Neural cell (in vitro differentiated cells): ENCODE data around the gene CCNI. TPM values are rescaled to one million over a fixed set of nuclear protein-coding genes. Genes with fewer than 3 reads are reported as not detected.

ENCODE experiments used
- H2AFZ ChIP-seq: fragments of 200-600, 300-800 bp; sonication (generic), shearing (Covaris generic); 2 replicates; pipeline ENCODE4 v1.6.0; 2014; ENCODE audit warnings: low read depth, mild to moderate bottlenecking, antibody characterized with exemption, low read length, moderate library complexity
- H3F3A ChIP-seq: fragments of 200-600 bp; shearing (Covaris generic); 2 replicates; pipeline ENCODE4 v1.6.1; 2016; ENCODE audit warnings: mild to moderate bottlenecking, moderate library complexity, mixed read lengths, antibody characterized with exemption, low read length; ENCODE audit not compliant: insufficient read depth, poor library complexity, severe bottlenecking
- H3K27ac ChIP-seq: fragments of 200-600, 300-800 bp; sonication (generic), shearing (Covaris generic); 2 replicates; pipeline ENCODE4 v1.5.1; 2014; ENCODE audit warnings: mild to moderate bottlenecking, low read length, moderate library complexity
- H3K27me3 ChIP-seq: fragments of 300-800, 200-600 bp; sonication (generic), shearing (Covaris generic); 2 replicates; pipeline ENCODE4 v1.6.0; 2014; ENCODE audit warnings: mild to moderate bottlenecking, low read depth, low read length, moderate library complexity; ENCODE audit not compliant: insufficient read depth
- H3K36me3 ChIP-seq: fragments of 300-800, 200-600 bp; sonication (generic), shearing (Covaris generic); 2 replicates; pipeline ENCODE4 v1.5.1; 2014; ENCODE audit warnings: mild to moderate bottlenecking, antibody characterized with exemption, low read length, moderate library complexity; ENCODE audit not compliant: insufficient read depth
- H3K4me2 ChIP-seq: fragments of 300-800, 200-600 bp; sonication (generic), shearing (Covaris generic); 2 replicates; pipeline ENCODE4 v1.6.0; 2014; ENCODE audit warnings: mild to moderate bottlenecking, low read length
- H3K4me3 ChIP-seq: fragments of 300-800, 200-600 bp; sonication (generic), shearing (Covaris generic); 2 replicates; pipeline ENCODE4 v1.5.1; 2014; ENCODE audit warnings: mild to moderate bottlenecking, low read length, moderate library complexity
- H3K79me2 ChIP-seq: fragments of 200-600 bp; shearing (Covaris generic); replicated peaks from 2 replicates; pipeline ENCODE4 v1.6.0; 2014; ENCODE audit warnings: mild to moderate bottlenecking, low read length, moderate library complexity; ENCODE audit not compliant: insufficient read depth
- H3K9ac ChIP-seq: fragments of 300-800, 200-600 bp; sonication (generic), shearing (Covaris generic); 2 replicates; pipeline ENCODE4 v1.6.1; 2016; ENCODE audit warnings: mild to moderate bottlenecking, low read length, mixed read lengths
- H3K9me2 ChIP-seq: fragments of 200-600 bp; shearing (Covaris generic); 2 replicates; pipeline ENCODE4 v1.6.1; 2016; ENCODE audit warnings: mild to moderate bottlenecking, low read length, mixed read lengths; ENCODE audit not compliant: insufficient read depth
- H3K9me3 ChIP-seq: fragments of 200-600, 300-800 bp; sonication (generic), shearing (Covaris generic); 2 replicates; pipeline ENCODE4 v1.6.1; 2016; ENCODE audit warnings: mild to moderate bottlenecking, mixed run types, low read length, moderate library complexity, mixed read lengths
- H4K20me1 ChIP-seq: fragments of 200-600 bp; shearing (Covaris generic); 2 replicates; pipeline ENCODE4 v1.6.1; 2016; ENCODE audit warnings: mild to moderate bottlenecking, mixed run types; ENCODE audit not compliant: insufficient read depth
- CTCF ChIP-seq: fragments of 450-650 bp; IDR thresholded peaks from 2 replicates; pipeline ENCODE4 v1.5.1; 2014; ENCODE audit warnings: antibody characterized with exemption, mild to moderate bottlenecking, moderate library complexity; ENCODE audit not compliant: poor library complexity, severe bottlenecking
- EZH2 ChIP-seq: fragments of 200-600, 300-800 bp; shearing (Covaris generic), sonication (generic); IDR thresholded peaks from 2 replicates; pipeline ENCODE4 v1.6.1; 2014; ENCODE audit warnings: antibody characterized with exemption, low read length, borderline replicate concordance, mild to moderate bottlenecking; ENCODE audit not compliant: insufficient read depth, poor library complexity, severe bottlenecking
- POLR2AphosphoS5 ChIP-seq: IDR thresholded peaks from 2 replicates; pipeline ENCODE4 v1.6.1; 2012
- RAD21 ChIP-seq: fragments of 450-650 bp; conservative IDR thresholded peaks from 2 replicates; pipeline ENCODE4 v1.6.1; 2014; ENCODE audit warnings: antibody characterized with exemption, mild to moderate bottlenecking, moderate library complexity
- REST ChIP-seq: IDR thresholded peaks from 2 replicates; pipeline ENCODE4 v1.6.1; 2012; ENCODE audit warnings: borderline replicate concordance
- SMC3 ChIP-seq: fragments of 450-650 bp; conservative IDR thresholded peaks from 2 replicates; pipeline ENCODE4 v1.6.1; 2014; ENCODE audit warnings: antibody characterized with exemption, mild to moderate bottlenecking, moderate library complexity; ENCODE audit not compliant: poor library complexity
- TAF1 ChIP-seq: IDR thresholded peaks from 2 replicates; pipeline ENCODE4 v1.6.1; 2012; ENCODE audit warnings: low read depth
- polyA plus RNA-seq: library from polyadenylated mRNA; depleted of rRNA; stranded (reverse); fragments of >200 nt; gene quantifications from 2 replicates; pipeline ENCODE4 v1.2.3, GENCODE V29; 2014

Gene CCNI
- polyA plus RNA-seq, 1 donor from 2014 or later: 129 TPM

GRCh38 chr4:77044461-77045150 lies 31.2 kb downstream of the CCNI start:
- no peak overlapping the region for H3K4me3 ChIP-seq
- no peak overlapping the region for H3K9ac ChIP-seq
- H3F3A ChIP-seq: no peaks in the 10 kb centered on the region
- H3K9me2 ChIP-seq: no peaks in the 10 kb centered on the region
- no peaks in the 10 kb centered on the region for H3K27me3 ChIP-seq
- no peaks in the 10 kb centered on the region for H4K20me1 ChIP-seq
- H3K4me2 ChIP-seq: no peak overlapping the region
- H3K79me2 ChIP-seq: no peaks in the 10 kb centered on the region
- H3K36me3 ChIP-seq: peaks cover 7% of the 10 kb centered on the region
- TF ChIP-seq POLR2AphosphoS5 (no peak), RAD21 (peak; percentile 63), CTCF (peak; percentile 73), REST (no peak), SMC3 (peak; percentile 78)
- no peak overlapping the region for H2AFZ ChIP-seq
- no peak overlapping the region for H3K27ac ChIP-seq
- no peaks in the 10 kb centered on the region for H3K9me3 ChIP-seq

GRCh38 chr4:77043507-77044136 lies 32.2 kb downstream of the CCNI start:
- no peak overlapping the region for H3K27ac ChIP-seq

More at GRCh38 chr4:77043507-77044136, 32.2 kb downstream of the CCNI start:
- Histone ChIP-seq H2AFZ (no peak overlapping the region), H3K4me2 (no peak overlapping the region), H3F3A (no peaks in the 10 kb centered on the region), H3K9ac (no peak overlapping the region), H4K20me1 (no peaks in the 10 kb centered on the region), H3K9me3 (no peaks in the 10 kb centered on the region), H3K4me3 (no peak overlapping the region), H3K9me2 (no peaks in the 10 kb centered on the region), H3K79me2 (no peaks in the 10 kb centered on the region), H3K27me3 (no peaks in the 10 kb centered on the region), H3K36me3 (peaks cover 11% of the 10 kb centered on the region)
- TF ChIP-seq EZH2 (no peak), TAF1 (no peak), REST (no peak)
